Muscle layer of duodenum (tissue), 2 donors: ENCODE measurements around the gene ZNF222.

Experiments
- H3K27ac ChIP-seq: one replicate; pipeline ENCODE4 v1.7.0; 2013; ENCODE audit warnings: mild to moderate bottlenecking, low read length
- H3K27me3 ChIP-seq: one replicate; pipeline ENCODE4 v1.7.0; 2013; ENCODE audit warnings: low read depth, mild to moderate bottlenecking, control low read depth, low read length
- H3K36me3 ChIP-seq, 2 donors: one replicate each; pipeline ENCODE4 v1.7.0; 2013; ENCODE audit warnings: low read length in 2 of 2, control low read depth in 1 of 2, mild to moderate bottlenecking in 1 of 2; ENCODE audit not compliant: insufficient read depth in 2 of 2, control insufficient read depth in 1 of 2
- H3K4me1 ChIP-seq, 2 donors: one replicate each; pipeline ENCODE4 v1.7.0; 2013; ENCODE audit warnings: low read length in 2 of 2, mild to moderate bottlenecking in 2 of 2, control low read depth in 1 of 2, moderate library complexity in 1 of 2; ENCODE audit not compliant: insufficient read depth in 2 of 2, control insufficient read depth in 1 of 2
- H3K4me3 ChIP-seq, 2 donors: one replicate each; pipeline ENCODE4 v1.7.0; 2013; ENCODE audit warnings: low read length in 2 of 2, low read depth in 1 of 2, mild to moderate bottlenecking in 1 of 2
- H3K9me3 ChIP-seq, 2 donors: one replicate each; pipeline ENCODE4 v1.7.0; 2013; ENCODE audit warnings: low read length in 2 of 2, control low read depth in 1 of 2, mild to moderate bottlenecking in 1 of 2; ENCODE audit not compliant: control insufficient read depth in 1 of 2
- donor health status: healthy.

Gene ZNF222

DNA sequence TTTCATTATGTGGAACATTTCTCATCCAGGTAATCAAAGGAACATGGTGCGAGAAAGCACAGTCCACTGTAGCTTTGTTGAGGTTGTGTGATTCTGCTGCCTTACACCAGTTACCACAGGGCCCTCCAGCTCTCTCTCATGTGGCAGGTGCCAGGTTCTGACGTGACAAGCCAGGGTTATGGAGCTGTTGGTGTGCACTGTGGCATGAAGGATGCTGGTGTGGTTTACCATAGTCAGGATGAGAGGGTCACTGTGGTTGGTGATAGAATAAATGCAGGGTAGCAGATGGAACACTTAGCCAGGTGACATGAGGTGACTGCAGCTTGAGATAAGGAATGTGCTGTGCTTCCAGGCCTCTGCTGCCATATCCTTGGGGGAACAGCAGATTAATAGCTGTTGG is 34.0 kb downstream of the ZNF222 start:
- Histone ChIP-seq H3K27me3 (no peaks in the 10 kb centered on the region), H3K4me1 (no peaks in the 10 kb centered on the region), H3K36me3 (peaks cover 42 to 86% of the 10 kb centered on the region in 2 donors), H3K9me3 (peaks cover 4 to 32% of the 10 kb centered on the region in 2 donors), H3K27ac (no peak overlapping the region), H3K4me3 (no peak overlapping the region)

DNA sequence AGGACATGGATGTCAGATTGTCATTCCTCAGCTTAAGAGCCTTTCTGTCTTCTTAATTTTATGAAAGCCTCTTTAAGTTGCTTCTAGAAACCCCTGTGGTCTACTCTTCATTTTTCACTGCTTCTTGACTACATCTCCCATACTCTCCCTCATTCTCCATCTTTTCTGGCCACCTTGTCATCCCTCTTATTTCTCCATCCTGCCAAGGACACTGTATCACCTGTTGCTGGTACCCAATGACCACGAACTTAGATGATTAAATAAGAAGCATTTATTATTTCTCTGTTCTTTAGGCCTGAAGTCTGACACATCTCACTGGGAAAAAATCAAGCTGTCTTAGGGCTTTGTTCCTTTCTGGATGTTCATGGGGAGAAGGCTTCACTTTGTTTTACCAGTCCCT is 35.9 kb downstream of the ZNF222 start:
- H3K27ac ChIP-seq, result no peak overlapping the region
- H3K27me3 ChIP-seq, result no peaks in the 10 kb centered on the region
- H3K36me3 ChIP-seq, result peaks cover 51 to 84% of the 10 kb centered on the region in 2 donors
- no peaks in the 10 kb centered on the region for H3K4me1 ChIP-seq
- peaks cover 18 to 39% of the 10 kb centered on the region in 2 donors for H3K9me3 ChIP-seq
- H3K4me3 ChIP-seq, result peak overlapping the region in 1 of 2 donors; percentile 4

DNA sequence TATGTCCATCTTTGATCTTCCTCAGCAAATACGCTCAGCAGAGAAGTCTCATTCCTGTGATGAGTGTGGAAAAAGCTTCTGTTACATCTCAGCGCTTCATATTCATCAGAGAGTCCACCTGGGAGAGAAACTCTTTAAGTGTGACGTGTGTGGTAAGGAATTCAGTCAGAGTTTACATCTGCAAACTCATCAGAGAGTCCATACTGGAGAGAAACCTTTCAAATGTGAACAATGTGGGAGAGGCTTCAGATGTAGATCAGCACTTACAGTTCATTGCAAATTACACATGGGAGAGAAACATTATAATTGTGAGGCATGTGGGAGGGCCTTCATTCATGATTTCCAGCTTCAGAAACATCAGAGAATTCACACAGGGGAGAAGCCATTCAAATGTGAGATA is 41.1 kb downstream of the ZNF222 start:
- peak overlapping the region; percentile 30 to 59 for H3K4me3 ChIP-seq
- no peaks in the 10 kb centered on the region for H3K27me3 ChIP-seq
- no peak overlapping the region for H3K27ac ChIP-seq
- H3K36me3 ChIP-seq, result peaks cover 44 to 71% of the 10 kb centered on the region in 2 donors
- peaks cover 40 to 44% of the 10 kb centered on the region in 2 donors for H3K9me3 ChIP-seq
- H3K4me1 ChIP-seq, result no peaks in the 10 kb centered on the region

DNA sequence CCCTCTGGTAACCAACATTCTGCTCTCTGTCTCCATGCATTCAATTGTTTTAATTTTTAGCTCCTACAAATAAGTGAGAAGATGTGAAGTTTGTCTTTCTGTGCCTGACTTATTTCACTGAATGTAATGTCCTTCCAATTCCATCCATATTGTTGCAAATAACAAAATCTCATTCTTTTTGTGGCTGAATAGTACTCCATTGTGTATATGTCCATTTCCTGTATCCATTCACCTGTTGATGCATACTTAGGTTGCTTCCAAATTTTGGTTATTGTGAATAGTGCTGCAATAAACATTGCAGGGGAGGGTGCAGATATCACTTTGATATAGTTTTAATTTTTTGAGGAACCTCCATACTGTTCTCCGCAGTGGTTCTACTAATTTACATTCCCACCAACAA is 44.2 kb downstream of the ZNF222 start:
- peaks cover 21 to 40% of the 10 kb centered on the region in 2 donors for H3K36me3 ChIP-seq
- H3K27me3 ChIP-seq, result no peaks in the 10 kb centered on the region
- H3K4me1 ChIP-seq, result peaks cover 5 to 12% of the 10 kb centered on the region in 2 donors
- H3K27ac ChIP-seq, result no peak overlapping the region
- peaks cover 29 to 34% of the 10 kb centered on the region in 2 donors for H3K9me3 ChIP-seq
- H3K4me3 ChIP-seq, result no peak overlapping the region

DNA sequence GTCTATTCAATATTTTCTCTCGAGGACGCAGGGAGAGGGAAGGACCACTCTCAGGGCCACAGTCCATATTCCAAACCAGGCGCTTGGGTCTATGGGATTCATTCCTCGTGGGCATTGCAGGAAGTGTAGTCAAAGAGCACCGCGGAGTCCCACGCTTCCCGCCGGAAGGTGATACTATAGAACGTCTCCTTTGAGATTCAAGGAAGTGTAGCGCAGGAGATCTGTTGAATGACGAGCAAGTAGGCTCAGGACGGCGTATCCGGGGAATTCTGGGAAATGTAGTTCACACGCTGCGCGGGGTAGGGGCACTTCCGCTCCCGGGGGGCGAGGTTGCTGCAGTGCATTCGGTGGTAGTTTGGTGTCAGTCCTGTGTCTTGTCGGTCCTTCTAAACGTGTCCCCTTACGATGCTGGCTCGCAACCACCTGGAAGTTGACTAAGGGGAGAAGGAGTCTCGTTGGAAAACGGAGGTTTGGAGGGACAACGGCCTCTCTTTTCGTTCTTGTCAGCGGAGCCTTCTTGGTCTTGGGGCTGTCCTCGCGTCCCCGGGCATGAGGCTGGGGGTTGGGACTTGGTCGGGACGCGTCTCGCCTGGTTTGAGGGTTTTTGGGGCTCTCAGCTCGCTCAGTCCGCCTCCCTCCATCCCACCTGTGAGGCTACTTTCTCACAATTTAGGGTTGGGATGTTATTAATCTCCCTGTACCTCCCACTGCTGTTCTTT is 46.8 kb downstream of the ZNF222 start, which contains the start of gene ZNF284:
ZNF284 (plus strand) TSS at position 336 of the 719 bp plus-strand sequence. CDS start 4,231 bp downstream, outside the sequence.
- Histone ChIP-seq H3K9me3 (peaks cover 6 to 12% of the 10 kb centered on the region in 2 donors), H3K27me3 (no peaks in the 10 kb centered on the region), H3K4me1 (peaks cover 5 to 12% of the 10 kb centered on the region in 2 donors), H3K36me3 (peaks cover 4 to 24% of the 10 kb centered on the region in 2 donors), H3K27ac (peak within 1 kb of the TSS; percentile 28), H3K4me3 (peak within 1 kb of the TSS; percentile 79 to 97)

DNA sequence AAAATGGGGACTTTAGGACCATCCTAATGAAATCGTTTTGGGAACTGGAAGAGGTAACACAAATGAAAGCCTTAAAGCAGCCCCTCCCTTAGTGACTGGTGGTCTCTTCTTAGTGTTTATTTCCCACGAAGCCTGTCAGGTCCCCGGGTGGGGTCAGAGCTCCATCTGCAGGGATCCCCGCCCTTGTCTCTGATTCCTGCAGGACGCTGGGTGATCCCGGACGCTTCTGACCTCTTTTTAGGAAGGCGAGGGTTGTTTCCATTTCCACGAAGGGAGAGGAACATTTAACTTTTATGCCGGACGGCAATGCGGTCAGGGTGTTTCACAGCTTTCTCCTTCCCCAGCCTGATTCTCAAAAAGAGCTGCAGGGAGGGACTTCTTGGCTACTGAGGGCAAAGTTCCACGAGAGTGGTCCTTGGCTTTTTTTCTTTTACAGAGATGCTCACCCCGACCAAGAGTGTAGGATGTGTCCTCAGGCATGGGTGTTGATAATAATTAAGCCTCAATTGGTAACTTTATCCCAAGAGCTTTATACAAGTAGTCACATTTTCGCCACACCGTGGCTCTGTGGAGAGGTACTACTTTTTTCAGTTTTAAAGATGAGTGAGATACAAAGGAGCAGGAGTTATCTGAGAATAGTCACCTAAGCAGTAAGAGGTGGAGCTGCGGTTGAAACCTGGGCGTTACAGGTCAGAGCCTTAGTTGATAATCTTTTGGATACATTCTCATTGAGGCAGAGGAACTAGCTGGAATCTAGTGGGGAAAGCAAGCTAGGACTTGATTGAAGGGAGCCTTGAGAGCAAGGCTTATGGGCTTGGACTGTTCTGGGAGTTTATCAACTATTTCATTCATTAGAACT is 47.6 kb downstream of the ZNF222 start:
- Histone ChIP-seq H3K27ac (peak overlapping the region; percentile 8), H3K36me3 (peaks cover 2 to 23% of the 10 kb centered on the region in 2 donors), H3K9me3 (peaks cover under 1 to 5% of the 10 kb centered on the region in 2 donors), H3K4me3 (peak overlapping the region; percentile 79 to 97), H3K4me1 (peaks cover 5 to 12% of the 10 kb centered on the region in 2 donors), H3K27me3 (no peaks in the 10 kb centered on the region)

DNA sequence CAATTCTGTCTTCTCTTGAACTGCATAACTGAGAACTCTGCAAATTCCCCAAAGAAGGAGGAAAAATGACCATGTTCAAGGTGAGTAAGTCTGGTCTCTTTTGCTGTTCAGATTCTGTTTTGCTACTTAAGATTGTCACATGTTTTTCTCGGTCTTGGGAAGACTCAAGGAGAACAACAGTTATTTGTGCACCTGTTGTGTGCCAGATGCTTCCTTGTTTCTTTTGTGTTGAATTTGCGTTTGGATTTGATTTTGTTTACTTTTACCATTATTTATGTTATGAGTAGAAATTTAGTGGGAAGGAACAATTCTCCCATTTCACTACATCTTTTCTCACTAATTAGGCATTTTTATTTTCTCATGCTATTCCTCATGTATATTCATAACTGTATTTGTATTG is 51.1 kb downstream of the ZNF222 start:
- no peaks in the 10 kb centered on the region for H3K9me3 ChIP-seq
- no peak overlapping the region for H3K4me3 ChIP-seq
- H3K36me3 ChIP-seq, result peaks cover 13 to 24% of the 10 kb centered on the region in 2 donors
- H3K27ac ChIP-seq, result no peak overlapping the region
- H3K4me1 ChIP-seq, result peaks cover 5 to 12% of the 10 kb centered on the region in 2 donors
- H3K27me3 ChIP-seq, result no peaks in the 10 kb centered on the region
